ENCODE results near the gene SLCO2B1.
A peak's percentile ranks its signal among the peaks of the same experiment; 100 is the strongest.

Gene SLCO2B1

GRCh38 chr11:75193271-75193670, 42.4 kb downstream of the SLCO2B1 start:
- DNase-seq: no peak

- DNase-seq: no peak
These were observed 42.8 kb downstream of the SLCO2B1 start for GRCh38 chr11:75193711-75194110.

GRCh38 chr11:75194147-75194546, 43.2 kb downstream of the SLCO2B1 start:
- no peak for DNase-seq

DNA sequence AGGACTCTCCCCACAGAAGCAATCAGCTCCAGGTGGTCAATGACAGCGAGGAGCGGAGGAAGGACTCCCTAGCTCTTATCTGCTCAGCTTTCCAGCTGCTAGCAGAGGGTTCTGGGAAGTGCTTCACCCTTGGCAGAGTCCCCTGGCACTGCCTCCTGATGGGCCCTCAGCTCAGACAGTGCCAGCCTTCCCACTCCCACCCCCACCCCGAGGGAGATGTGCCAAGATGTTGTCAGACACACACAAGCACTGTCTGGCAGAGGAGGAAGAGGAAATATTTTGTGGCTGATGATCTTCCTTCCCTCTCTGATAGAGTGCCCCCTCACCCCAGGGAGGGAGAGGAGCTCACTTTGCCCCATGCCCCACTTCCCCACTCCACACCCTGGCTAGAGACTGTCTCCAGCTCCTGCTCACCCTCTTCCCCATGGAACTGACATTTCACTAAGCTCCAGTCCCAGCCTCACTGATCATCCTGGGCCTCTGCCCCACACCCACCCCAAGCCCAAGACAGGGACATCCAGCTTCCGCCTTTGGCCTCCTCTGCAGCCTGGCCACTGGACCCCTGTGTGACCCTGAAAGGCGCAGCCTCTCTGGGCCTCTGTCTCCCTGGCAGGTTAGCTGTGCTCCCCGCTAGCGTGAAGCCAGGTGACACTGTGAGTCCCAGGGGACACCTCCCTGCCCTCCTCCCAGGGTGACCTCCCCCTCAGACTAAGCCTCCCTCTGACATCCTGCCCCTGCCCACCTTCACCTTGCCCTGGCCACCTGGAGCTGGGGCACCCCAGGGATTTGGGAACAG, 44.5 kb downstream of the SLCO2B1 start:
- peak in 41 of 56 donors; percentile 8 to 75 (median 34) for DNase-seq

DNA sequence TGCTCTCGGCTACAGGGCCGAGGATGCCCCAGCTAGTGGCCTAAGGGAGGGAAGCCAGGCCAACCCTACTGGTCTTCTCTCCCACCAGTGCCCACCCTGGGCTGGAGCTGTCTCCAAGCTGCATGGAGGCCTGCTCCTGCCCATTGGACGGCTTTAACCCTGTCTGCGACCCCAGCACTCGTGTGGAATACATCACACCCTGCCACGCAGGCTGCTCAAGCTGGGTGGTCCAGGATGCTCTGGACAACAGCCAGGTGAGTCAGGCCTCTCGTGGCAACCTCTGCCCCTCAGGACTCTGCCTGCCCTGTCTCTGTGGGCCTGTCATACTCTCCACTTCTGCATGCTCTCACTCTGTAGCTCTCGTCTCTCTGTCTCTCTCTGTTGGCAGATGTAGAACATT, 45.5 kb downstream of the SLCO2B1 start:
- DNase-seq: no peak

- no peak for DNase-seq
These were observed 46.8 kb downstream of the SLCO2B1 start for GRCh38 chr11:75197512-75198277.

DNA sequence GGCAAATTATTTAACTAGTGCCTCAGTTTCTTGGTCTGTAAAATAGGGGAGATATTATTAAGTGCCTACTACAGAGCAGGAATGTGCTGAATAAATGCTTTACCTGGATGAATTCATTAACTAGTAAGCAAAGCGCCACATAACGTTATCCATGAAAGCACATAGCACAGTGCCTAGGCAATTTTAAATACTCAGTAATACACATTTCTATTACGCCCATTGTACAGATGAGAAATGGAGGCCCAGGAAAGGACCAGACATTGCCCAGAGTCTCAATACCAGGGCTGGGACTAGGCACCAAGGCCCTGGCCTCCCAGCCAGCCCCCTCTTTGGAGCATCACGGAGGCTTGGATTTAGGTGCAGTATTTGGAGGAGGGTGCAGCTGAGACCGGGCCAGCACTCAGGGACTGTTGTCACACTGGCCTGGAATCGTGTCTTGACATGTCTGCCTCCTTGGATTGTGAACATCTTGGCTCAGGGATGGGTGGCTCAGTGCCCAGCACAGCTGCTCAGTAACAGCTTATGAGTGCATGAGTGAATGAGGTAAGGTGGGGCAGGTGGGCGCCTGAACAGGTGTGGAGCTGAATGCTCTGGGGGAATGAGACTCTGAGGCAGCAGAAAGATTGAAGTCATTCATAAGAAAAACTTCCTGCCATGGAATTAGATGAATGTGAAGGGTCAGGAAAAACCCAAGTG, 47.5 kb downstream of the SLCO2B1 start:
- DNase-seq: no peak

DNA sequence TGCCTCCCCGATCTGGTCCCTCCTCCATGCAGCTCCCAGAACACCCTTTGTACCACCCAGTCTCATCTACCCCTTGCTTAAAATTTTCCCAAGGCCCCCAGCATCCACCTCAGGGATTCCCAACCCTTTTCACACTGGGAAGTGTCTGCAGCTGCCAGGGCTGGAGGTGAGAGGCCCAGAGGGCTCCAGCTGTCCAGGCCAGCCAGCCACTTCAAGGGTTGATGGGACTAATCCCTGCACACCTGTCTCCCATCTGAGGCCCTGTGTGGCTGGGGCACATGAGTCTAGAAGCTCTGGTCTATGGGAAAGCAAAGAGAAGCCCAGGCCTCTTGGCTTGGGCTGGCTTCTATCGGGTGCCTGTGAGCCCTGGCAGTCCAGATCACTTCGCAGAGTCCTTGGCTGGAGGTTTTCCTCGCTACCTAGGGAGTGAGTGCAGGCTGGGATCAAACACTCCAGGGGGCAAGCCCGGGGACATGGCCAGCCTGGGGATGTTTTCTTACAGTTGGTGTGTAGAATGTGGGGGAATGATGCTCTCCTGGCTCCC, 48.6 kb downstream of the SLCO2B1 start:
- DNase-seq: no peak

- peak in 5 of 56 donors; percentile 12 to 39 (median 27) for DNase-seq
These were observed 49.1 kb downstream of the SLCO2B1 start for GRCh38 chr11:75200051-75200450.

- DNase-seq: no peak
These were observed 49.6 kb downstream of the SLCO2B1 start for GRCh38 chr11:75200531-75200930.

- DNase-seq: no peak
These were observed 50.9 kb downstream of the SLCO2B1 start for GRCh38 chr11:75201771-75202170.

- no peak for DNase-seq
These were observed 51.3 kb downstream of the SLCO2B1 start for GRCh38 chr11:75202195-75202594.

GRCh38 chr11:75203138-75203537, 52.2 kb downstream of the SLCO2B1 start:
- DNase-seq: no peak

DNA sequence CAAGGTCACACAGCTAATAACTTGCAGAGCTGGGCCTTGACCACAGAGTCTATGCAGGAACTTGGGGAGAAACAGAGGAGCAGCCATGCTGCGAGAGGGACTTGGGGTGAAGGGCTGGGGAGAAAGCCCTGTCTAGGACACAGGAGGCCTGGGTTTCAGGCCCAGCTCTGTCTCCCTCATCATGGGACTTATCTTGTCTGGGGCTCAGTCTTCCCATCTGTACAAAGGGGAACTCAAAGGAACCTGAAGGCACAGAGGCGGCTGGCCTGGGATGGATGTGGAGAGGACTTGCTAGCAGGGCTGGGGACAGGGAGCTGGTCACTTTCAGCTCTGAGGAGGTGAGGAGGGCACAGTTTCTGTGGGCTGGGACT, 52.7 kb downstream of the SLCO2B1 start:
- DNase-seq: no peak

DNA sequence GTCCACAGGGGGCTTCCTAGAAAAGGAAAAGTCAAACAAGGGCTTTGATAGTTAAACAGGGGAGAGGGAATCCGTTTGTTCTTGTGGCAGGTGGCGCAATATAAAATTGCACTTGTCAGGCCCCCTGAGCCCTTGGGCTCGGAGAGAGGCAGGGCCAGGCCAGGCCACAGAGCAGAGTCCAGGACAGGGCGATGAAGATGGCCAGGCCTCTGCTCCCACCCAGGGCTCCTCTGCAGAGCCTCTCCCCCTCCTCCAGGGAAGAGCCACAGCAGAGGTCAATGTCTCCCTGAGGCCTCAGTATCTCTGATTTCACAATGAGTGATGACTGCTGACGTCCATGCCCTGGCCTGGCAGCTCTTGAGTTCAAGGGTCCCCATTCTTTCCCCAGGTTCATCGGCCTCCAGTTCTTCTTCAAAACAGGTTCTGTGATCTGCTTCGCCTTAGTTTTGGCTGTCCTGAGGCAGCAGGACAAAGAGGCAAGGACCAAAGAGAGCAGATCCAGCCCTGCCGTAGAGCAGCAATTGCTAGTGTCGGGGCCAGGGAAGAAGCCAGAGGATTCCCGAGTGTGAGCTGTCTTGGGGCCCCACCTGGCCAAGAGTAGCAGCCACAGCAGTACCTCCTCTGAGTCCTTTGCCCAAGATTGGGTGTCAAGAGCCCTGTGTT, 53.2 kb downstream of the SLCO2B1 start:
- DNase-seq: no peak

GRCh38 chr11:75204685-75205563, 54.0 kb downstream of the SLCO2B1 start:
- peak in 43 of 56 donors; percentile 20 to 84 (median 41) for DNase-seq

GRCh38 chr11:75205564-75206020, 54.7 kb downstream of the SLCO2B1 start:
- no peak for DNase-seq

- DNase-seq: no peak
These were observed 57.5 kb downstream of the SLCO2B1 start for GRCh38 chr11:75208446-75208845.

GRCh38 chr11:75212411-75212810, 61.5 kb downstream of the SLCO2B1 start:
- DNase-seq: peak in 1 of 56 donors; percentile 11

DNA sequence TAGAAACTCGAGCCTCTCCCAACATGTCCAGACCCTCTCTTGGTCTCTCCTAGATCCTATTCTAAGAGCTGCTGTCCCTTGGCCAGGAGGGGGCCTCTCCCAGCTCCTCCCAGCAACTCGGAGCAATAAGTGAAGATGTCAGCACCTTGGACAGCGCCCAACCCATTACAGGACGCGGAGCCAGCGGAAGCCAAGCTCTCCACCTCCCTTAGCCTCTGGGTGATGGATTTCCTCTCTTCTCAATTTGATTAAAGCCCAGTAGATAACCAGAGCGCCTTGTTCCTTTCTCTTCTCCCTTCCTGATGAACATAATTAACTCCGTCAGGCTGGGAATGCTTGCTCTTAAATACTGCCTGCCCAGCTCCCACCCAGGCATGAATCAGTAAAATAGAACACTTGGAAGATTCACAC, 63.5 kb downstream of the SLCO2B1 start:
- DNase-seq: peak in 22 of 56 donors; percentile 4 to 48 (median 18)

Measured in nucleus accumbens (tissue), 56 donors.